ENCODE results near the gene ATP8A2.

DNA sequence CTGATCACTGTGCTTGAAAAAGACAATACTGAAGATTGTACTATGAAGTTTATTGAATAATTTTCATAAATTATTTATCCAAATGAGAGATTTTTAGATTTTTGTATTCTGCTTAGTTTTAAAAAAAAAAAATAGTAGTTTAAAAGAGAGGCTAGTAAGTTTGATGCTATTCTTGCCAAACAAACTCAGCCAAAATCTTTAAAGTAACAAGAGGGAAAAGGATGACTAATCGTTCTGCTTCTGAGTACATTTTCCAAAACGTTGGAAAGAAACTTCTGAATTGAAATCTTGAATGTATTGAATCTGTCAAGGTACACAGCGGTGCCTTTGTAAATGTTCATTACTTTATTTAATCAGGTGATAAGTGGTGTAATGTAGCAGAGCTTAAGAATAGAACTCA lies 35.9 kb upstream of the ATP8A2 start:
- TF ChIP-seq, protein P1, sequence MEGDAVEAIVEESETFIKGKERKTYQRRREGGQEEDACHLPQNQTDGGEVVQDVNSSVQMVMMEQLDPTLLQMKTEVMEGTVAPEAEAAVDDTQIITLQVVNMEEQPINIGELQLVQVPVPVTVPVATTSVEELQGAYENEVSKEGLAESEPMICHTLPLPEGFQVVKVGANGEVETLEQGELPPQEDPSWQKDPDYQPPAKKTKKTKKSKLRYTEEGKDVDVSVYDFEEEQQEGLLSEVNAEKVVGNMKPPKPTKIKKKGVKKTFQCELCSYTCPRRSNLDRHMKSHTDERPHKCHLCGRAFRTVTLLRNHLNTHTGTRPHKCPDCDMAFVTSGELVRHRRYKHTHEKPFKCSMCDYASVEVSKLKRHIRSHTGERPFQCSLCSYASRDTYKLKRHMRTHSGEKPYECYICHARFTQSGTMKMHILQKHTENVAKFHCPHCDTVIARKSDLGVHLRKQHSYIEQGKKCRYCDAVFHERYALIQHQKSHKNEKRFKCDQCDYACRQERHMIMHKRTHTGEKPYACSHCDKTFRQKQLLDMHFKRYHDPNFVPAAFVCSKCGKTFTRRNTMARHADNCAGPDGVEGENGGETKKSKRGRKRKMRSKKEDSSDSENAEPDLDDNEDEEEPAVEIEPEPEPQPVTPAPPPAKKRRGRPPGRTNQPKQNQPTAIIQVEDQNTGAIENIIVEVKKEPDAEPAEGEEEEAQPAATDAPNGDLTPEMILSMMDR (IDR thresholded peaks at IDR 0.05; ENCODE audit: low read length): no peak
- TF ChIP-seq EZH2 (optimal IDR thresholded peaks at IDR 0.05; ENCODE audit: low read depth, low read length) (no peak), EZH2phosphoT487 (IDR thresholded peaks at IDR 0.05; ENCODE audit: low read length) (no peak)

Measured in MM.1S (cell line).